Superior temporal gyrus (tissue), 1 donor: ENCODE measurements around the gene EPHA6.
"Not testable (repeated sequence)": the region's sequence is repeated elsewhere in the genome, so short reads cannot be mapped to it uniquely, and the experiment has no call there.

ENCODE experiments used
- DNase-seq: peaks from one replicate; pipeline ENCODE4 v3.0.0-alpha.2; 2016; ENCODE audit errors: extremely low spot score

Gene EPHA6

DNA sequence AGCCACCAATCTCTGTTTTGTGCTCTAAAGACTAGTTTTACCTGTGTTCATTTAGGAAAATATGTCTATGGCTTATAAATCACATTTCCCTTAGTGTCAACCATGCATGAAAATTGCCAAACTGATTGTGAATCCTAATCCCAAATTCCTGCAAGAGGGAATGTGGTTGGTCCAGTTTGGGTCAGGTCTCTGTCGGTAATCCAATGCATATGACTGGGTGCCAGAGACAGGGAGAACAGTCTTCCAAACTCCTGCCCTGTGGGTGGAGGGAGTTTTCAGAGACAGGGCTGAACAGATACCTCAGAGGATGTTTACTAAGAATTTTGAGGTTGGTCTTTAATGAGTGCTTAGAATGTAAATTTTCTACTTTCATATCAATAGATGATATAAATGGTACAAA, 649.6 kb downstream of the EPHA6 start:
- no peak for DNase-seq

DNA sequence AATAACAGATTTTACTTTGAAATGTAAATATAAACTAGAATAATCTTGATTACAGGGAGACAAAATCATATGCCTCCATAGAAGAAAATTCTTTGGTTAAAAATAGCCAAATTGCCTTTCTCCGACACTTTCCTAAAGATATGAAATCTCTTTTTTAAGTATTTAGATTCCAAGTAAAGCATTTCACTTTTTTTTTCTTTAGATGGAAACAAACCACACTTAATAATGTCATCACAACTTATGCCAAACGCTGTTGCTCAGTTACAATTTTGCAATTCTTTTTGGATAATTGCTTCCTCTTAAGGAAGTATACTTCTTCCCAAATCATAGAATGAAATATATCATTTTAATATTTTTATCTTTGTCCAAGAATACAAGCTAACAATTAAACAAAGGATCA, 656.1 kb downstream of the EPHA6 start:
- no peak for DNase-seq

GRCh38 chr3:97479740-97480139, 665.3 kb downstream of the EPHA6 start:
- no peak for DNase-seq

GRCh38 chr3:97480696-97481289, 666.4 kb downstream of the EPHA6 start:
- DNase-seq: not testable (repeated sequence)

DNA sequence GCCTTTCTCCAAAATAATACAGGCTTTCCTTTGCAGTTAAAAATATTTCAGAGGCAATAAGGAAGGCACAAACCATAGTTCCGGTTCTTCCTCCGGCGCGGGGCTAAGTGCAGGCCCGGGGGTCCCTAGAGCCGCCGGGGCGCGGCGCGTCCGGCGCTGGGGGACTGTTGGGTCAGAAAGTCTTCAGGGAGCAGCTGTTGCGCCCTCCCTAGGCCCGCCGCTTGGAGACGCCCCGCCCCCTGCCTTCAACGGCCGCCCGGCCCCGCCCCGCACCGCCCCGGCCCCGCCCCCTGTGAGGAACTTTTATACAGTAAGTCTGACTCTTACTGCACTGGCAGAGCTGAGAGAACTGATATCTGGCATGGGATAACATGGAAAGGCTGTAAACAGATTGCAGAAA, 667.0 kb downstream of the EPHA6 start:
- DNase-seq: no peak

- no peak for DNase-seq
Observed at GRCh38 chr3:97485206-97485605, 670.8 kb downstream of the EPHA6 start.

GRCh38 chr3:97487587-97487986, 673.2 kb downstream of the EPHA6 start:
- DNase-seq: no peak

DNA sequence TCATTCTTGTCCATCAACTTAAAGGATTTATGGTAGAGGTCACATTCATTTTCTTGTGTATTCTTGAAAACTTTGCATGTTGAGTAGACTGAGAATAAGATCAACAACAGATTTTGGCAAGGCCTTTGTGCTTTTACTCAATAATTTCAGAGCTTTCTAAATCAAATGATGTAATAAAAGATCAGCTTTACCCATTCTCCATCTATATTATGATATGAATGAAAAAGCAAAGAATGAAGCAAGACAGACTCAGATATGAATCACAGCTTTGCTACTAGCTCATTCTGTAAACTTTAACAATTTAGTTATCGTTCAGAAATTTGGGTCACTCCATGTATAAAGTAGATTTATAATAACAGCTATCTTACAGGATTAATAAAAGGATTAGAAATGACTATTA, 674.3 kb downstream of the EPHA6 start:
- no peak for DNase-seq

DNA sequence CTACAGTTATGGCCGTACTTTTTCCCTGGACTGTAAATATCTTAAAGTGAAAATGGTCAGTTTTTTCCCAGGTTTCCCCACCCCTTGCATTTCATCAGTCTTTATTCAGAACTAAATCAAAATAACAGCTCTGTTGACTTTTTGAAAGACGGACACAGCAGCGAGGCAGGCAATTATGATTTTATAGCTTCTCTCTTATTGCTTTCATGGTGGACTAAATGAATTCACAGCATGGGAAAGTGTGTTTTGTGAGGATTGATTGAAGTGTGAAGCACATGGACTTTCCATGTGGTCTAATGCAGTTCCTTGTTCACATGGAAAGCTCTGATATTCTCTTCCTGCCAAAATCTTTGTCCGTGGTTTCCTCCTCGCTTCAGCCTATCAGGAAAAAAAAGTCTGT, 681.5 kb downstream of the EPHA6 start:
- no peak for DNase-seq

- DNase-seq: no peak
Observed at GRCh38 chr3:97497138-97497537, 682.7 kb downstream of the EPHA6 start.

GRCh38 chr3:97504463-97504862, 690.1 kb downstream of the EPHA6 start:
- no peak for DNase-seq

DNA sequence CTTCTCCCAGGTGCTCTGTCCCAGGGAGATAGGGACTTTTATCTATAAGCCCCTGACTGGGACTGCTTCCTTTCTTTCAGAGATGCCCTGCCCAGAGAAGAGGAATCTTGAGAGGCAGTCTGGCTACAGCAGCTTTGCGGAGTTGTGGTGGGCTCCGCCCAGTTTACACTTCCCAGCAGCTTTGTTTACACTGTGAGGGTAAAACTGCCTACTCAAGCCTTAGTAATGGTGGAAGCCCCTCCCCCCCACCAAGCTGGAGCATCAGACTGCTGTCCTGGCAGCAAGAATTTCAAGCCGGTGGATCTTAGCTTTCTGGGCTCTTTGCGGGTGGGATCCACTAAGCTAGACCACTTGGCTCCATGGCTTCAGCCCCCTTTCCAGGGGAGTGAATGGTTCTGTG, 696.4 kb downstream of the EPHA6 start:
- no peak for DNase-seq

- no peak for DNase-seq
Observed at GRCh38 chr3:97515076-97515475, 700.7 kb downstream of the EPHA6 start.

- DNase-seq: no peak
Observed at GRCh38 chr3:97530691-97531090, 716.3 kb downstream of the EPHA6 start.

DNA sequence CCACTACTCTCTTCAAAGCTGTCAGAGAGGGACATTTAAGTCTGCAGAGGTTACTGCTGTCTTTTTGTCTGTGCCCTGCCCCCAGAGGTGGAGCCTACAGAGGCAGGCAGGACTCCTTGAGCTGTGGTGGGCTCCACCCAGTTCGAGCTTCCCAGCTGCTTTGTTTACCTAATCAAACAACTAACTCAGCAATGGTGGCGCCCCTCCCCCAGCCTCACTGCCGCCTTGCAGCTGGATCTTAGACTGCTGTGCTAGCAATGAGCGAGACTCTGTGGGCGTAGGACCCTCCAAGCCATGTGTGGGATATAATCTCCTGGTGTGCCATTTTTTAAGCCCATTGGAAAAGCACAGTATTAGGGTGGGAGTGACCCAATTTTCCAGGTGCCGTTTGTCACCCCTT, 733.2 kb downstream of the EPHA6 start:
- DNase-seq: not testable (repeated sequence)

- DNase-seq: no peak
Observed at GRCh38 chr3:97550408-97550807, 736.0 kb downstream of the EPHA6 start.

GRCh38 chr3:97552186-97552585, 737.8 kb downstream of the EPHA6 start:
- DNase-seq: peak; percentile 12

DNA sequence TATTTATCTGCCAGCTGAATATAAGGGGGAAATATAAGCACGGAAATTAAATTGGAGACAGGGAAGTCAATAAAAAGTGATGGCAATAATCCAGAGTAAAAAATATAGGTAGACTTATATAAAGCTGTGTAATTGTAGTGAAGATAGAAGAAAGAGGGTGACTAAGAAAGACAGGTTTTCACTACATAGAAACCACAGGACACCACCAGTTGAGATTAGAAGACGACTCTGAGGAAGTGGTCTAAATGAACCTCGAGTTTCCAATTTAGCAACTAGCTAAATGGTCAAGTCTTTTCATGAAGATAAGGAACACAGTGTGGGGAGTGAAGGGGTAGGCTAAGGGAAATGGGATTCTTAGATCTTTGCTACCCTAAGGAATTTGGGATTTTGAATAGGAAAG, 761.3 kb downstream of the EPHA6 start:
- no peak for DNase-seq

- DNase-seq: no peak
Observed at GRCh38 chr3:97576221-97576620, 761.8 kb downstream of the EPHA6 start.

GRCh38 chr3:97579365-97579764, 765.0 kb downstream of the EPHA6 start:
- no peak for DNase-seq

GRCh38 chr3:97610626-97611025, 796.2 kb downstream of the EPHA6 start:
- DNase-seq: no peak

DNA sequence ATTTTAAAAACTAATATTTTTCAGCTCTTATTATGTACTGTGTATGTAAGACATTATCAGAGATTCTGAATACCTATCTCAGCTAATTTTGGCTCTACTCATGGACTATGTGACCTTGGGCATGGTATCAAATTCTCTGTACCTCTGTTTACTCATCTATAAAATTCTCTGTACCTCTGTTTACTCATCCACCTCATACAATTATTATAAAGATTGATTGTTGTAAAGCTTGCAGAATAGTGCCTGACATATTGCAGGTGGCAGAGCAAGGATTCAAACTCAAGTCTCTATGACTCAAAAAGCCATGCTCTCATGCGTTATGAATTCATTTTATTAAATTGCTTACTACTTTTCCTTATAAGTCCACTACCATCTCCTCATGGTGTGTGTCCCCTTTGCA, 798.2 kb downstream of the EPHA6 start:
- DNase-seq: no peak

DNA sequence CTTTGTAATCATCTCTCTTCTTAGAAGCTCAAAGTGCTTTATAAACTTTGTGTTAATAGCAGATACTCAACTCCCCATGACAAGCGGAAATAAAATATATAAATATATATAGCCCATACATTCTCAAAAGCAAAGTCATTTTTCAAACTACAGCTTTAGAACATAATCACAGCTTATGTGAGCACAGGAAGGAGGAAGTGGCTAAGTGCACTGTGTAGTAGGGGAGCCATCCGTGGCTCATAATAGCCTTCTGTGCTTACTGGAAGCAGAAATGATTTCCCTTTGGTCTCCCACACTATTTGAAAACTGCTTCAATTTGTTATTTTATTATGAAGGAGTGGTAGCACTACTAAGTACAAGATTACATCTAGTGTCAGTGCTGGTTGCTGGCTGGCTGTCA, 798.7 kb downstream of the EPHA6 start:
- no peak for DNase-seq

GRCh38 chr3:97620514-97620913, 806.1 kb downstream of the EPHA6 start:
- DNase-seq: not testable (repeated sequence)
